KMS-11 (cell line): ENCODE results near the gene GABBR2.

Experiments
- H2AFZ ChIP-seq: fragments of 200-600 bp; sonication (generic); 2 replicates; pipeline ENCODE4 v1.6.1; 2016; ENCODE audit warnings: antibody characterized with exemption, mixed run types, low read depth
- H3K27ac ChIP-seq: fragments of 200-600 bp; sonication (generic); 2 replicates; pipeline ENCODE4 v1.6.1; 2016; ENCODE audit warnings: mild to moderate bottlenecking, mixed run types
- H3K27me3 ChIP-seq: fragments of 200-600 bp; sonication (generic); 2 replicates; pipeline ENCODE4 v1.6.1; 2017; ENCODE audit warnings: mild to moderate bottlenecking, low read depth, mixed run types, moderate library complexity; ENCODE audit not compliant: insufficient read depth
- H3K36me3 ChIP-seq: fragments of 200-600 bp; sonication (generic); 2 replicates; pipeline ENCODE4 v1.6.1; 2017; ENCODE audit warnings: mild to moderate bottlenecking, mixed run types; ENCODE audit not compliant: insufficient read depth
- H3K4me1 ChIP-seq: fragments of 200-600 bp; sonication (generic); 2 replicates; pipeline ENCODE4 v1.6.1; 2016; ENCODE audit warnings: mild to moderate bottlenecking, low read depth, mixed run types; ENCODE audit not compliant: poor library complexity, severe bottlenecking
- H3K4me2 ChIP-seq: fragments of 200-600 bp; sonication (generic); 2 replicates; pipeline ENCODE4 v1.7.0; 2016; ENCODE audit warnings: mild to moderate bottlenecking, mixed run types
- H3K4me3 ChIP-seq: fragments of 200-600 bp; sonication (generic); IDR thresholded peaks from 2 replicates; pipeline ENCODE4 v1.6.1; 2017; ENCODE audit warnings: low read depth, low read length, mixed read lengths; ENCODE audit not compliant: insufficient read depth
- H3K79me2 ChIP-seq: fragments of 200-600 bp; sonication (generic); 2 replicates; pipeline ENCODE4 v1.6.1; 2016; ENCODE audit warnings: low read depth, mixed run types; ENCODE audit not compliant: insufficient read depth
- H3K9ac ChIP-seq: fragments of 200-600 bp; sonication (generic); 2 replicates; pipeline ENCODE4 v1.6.1; 2016; ENCODE audit warnings: mild to moderate bottlenecking, mixed run types
- H4K20me1 ChIP-seq: fragments of 200-600 bp; sonication (generic); 2 replicates; pipeline ENCODE4 v1.6.1; 2016; ENCODE audit warnings: mild to moderate bottlenecking, mixed run types; ENCODE audit not compliant: insufficient read depth
- CTCF ChIP-seq: fragments of 200-600 bp; sonication (generic); conservative IDR thresholded peaks from 2 replicates; pipeline ENCODE4 v1.6.1; 2017; ENCODE audit warnings: low read depth, mild to moderate bottlenecking, antibody characterized with exemption, low read length, moderate library complexity, mixed read lengths

GABBR2 gene

GRCh38 chr9:98702340-98702739 lies 6.4 kb downstream of the GABBR2 start:
- no peak for TF ChIP-seq CTCF

GRCh38 chr9:98701576-98701975 lies 7.2 kb downstream of the GABBR2 start:
- Histone ChIP-seq H3K9ac (no peak overlapping the region), H3K27ac (no peak overlapping the region), H3K27me3 (no peaks in the 10 kb centered on the region), H3K4me2 (no peak overlapping the region), H3K4me1 (no peaks in the 10 kb centered on the region), H3K36me3 (no peaks in the 10 kb centered on the region), H4K20me1 (no peaks in the 10 kb centered on the region), H3K79me2 (no peaks in the 10 kb centered on the region), H3K4me3 (no peak overlapping the region), H2AFZ (no peak overlapping the region)
- no peak for TF ChIP-seq CTCF

More at GRCh38 chr9:98702340-98702739, 6.4 kb downstream of the GABBR2 start:
- no peak overlapping the region for H3K4me2 ChIP-seq
- H3K27ac ChIP-seq = no peak overlapping the region
- no peak overlapping the region for H2AFZ ChIP-seq
- H3K36me3 ChIP-seq = no peaks in the 10 kb centered on the region
- no peaks in the 10 kb centered on the region for H3K79me2 ChIP-seq
- no peaks in the 10 kb centered on the region for H4K20me1 ChIP-seq
- H3K27me3 ChIP-seq = no peaks in the 10 kb centered on the region
- no peaks in the 10 kb centered on the region for H3K4me1 ChIP-seq
- no peak overlapping the region for H3K9ac ChIP-seq
- H3K4me3 ChIP-seq = no peak overlapping the region

GRCh38 chr9:98700801-98701200 lies 7.9 kb downstream of the GABBR2 start:
- no peak overlapping the region for H3K4me3 ChIP-seq
- H2AFZ ChIP-seq = no peak overlapping the region
- H3K27ac ChIP-seq = no peak overlapping the region
- no peaks in the 10 kb centered on the region for H3K4me1 ChIP-seq
- no peak for TF ChIP-seq CTCF
- H3K9ac ChIP-seq = no peak overlapping the region
- no peak overlapping the region for H3K4me2 ChIP-seq
- no peaks in the 10 kb centered on the region for H3K27me3 ChIP-seq
- H4K20me1 ChIP-seq = no peaks in the 10 kb centered on the region
- H3K36me3 ChIP-seq = no peaks in the 10 kb centered on the region
- H3K79me2 ChIP-seq = no peaks in the 10 kb centered on the region

- H3K27me3 ChIP-seq = no peaks in the 10 kb centered on the region
- no peak overlapping the region for H3K4me2 ChIP-seq
- no peak overlapping the region for H2AFZ ChIP-seq
- H3K79me2 ChIP-seq = no peaks in the 10 kb centered on the region
- no peaks in the 10 kb centered on the region for H3K36me3 ChIP-seq
- no peak for TF ChIP-seq CTCF
- no peak overlapping the region for H3K4me3 ChIP-seq
- H3K9ac ChIP-seq = no peak overlapping the region
- no peak overlapping the region for H3K27ac ChIP-seq
- H4K20me1 ChIP-seq = no peaks in the 10 kb centered on the region
- H3K4me1 ChIP-seq = no peaks in the 10 kb centered on the region
Measured at GRCh38 chr9:98698856-98699255, 9.9 kb downstream of the GABBR2 start.
